ENCODE results near the gene DPP10. TPM values are rescaled to one million over a fixed set of nuclear protein-coding genes. Genes with fewer than 3 reads are reported as not detected.

The DPP10 gene
- total RNA-seq, 1 experiment from 2014 or later, result not detected

DNA sequence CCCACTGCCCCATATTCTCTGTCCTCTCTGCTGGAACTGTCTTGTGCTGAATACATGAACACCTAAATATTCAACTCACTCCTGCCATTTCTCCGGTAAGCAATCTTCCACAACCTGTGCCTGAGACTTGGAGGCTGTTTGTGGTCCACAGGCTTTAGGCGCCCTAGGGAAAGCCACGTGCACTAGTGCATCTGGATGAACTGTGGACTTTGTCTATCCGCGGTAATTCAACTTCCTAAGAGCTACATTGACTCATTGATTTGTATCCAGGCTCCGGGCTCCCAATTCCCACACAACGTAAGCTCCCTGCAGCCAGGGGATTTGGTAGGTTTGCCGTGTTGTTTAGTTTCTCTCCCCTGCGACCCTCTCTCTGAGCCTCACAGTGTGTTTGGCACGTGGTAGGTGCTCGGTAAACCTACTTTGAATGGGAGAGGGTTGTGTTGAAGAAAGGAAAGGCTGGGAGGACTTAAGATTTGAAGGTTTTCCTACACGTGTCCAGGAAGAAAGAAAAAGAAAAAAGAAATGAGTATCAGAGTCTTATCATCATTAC is 718.2 kb downstream of the DPP10 start:
- H3K27me3 Mint-ChIP-seq (ENCODE audit: unreplicated experiment), result peaks cover 29% of the 10 kb centered on the region
- H3K36me3 Mint-ChIP-seq (ENCODE audit: insufficient read depth, unreplicated experiment), result no peaks in the 10 kb centered on the region
- H3K27ac Mint-ChIP-seq (ENCODE audit: unreplicated experiment), result no peak overlapping the region
- BruUV-seq (replicated peaks), result no TSS peak
- CTCF ChIA-PET, result no interaction called here
- H3K4me3 Mint-ChIP-seq (ENCODE audit: low read depth, unreplicated experiment), result no peak overlapping the region
- H3K4me1 Mint-ChIP-seq (ENCODE audit: low read depth, unreplicated experiment), result no peaks in the 10 kb centered on the region
- intact Hi-C loops (cut with micrococcal nuclease; ENCODE audit: unreplicated experiment), result no loop called here
- no peak for DNase-seq
- TF ChIP-seq, protein P1, sequence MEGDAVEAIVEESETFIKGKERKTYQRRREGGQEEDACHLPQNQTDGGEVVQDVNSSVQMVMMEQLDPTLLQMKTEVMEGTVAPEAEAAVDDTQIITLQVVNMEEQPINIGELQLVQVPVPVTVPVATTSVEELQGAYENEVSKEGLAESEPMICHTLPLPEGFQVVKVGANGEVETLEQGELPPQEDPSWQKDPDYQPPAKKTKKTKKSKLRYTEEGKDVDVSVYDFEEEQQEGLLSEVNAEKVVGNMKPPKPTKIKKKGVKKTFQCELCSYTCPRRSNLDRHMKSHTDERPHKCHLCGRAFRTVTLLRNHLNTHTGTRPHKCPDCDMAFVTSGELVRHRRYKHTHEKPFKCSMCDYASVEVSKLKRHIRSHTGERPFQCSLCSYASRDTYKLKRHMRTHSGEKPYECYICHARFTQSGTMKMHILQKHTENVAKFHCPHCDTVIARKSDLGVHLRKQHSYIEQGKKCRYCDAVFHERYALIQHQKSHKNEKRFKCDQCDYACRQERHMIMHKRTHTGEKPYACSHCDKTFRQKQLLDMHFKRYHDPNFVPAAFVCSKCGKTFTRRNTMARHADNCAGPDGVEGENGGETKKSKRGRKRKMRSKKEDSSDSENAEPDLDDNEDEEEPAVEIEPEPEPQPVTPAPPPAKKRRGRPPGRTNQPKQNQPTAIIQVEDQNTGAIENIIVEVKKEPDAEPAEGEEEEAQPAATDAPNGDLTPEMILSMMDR (IDR thresholded peaks at IDR 0.05; ENCODE audit: unreplicated experiment), result no peak
- no peaks in the 10 kb centered on the region for H3K9me3 Mint-ChIP-seq (ENCODE audit: low read depth, unreplicated experiment)

DNA sequence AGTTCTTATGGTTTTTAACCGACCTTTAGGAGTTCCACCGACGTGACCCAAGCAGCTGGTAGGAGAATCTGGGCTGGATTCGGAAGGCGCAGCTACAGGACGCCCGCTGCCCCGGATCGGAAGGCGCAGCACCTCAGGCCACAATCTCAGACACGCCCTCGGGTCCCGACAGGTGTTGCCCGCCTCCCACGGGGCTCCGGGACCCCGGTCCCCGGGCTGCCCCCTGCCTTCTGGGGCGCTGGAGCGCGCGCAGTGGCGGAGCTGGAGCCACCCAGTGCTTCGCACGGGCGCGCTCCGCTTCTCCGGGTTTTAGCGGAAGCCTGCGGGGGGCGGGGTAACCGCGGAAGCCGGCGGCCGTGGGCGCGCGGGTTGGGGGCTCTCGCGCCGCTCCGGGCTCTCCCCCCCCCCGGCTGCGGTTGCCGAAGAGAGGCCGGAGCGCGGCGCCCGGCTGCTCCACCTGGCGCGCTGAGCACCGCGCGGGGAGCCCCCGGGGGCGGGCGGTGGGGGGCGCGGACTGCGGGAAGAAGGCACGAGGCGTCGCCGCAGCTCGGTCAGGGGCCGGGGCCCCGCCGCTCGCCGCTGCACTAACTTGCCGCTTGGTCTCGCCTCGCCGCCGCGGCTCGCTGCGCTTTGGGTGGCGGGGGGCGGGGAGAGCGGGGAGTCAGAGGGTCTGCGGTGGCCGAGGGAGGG is 718.8 kb downstream of the DPP10 start:
- Mint-ChIP-seq H3K27ac (ENCODE audit: unreplicated experiment) (no peak overlapping the region), H3K4me1 (ENCODE audit: low read depth, unreplicated experiment) (no peaks in the 10 kb centered on the region), H3K4me3 (ENCODE audit: low read depth, unreplicated experiment) (no peak overlapping the region), H3K36me3 (ENCODE audit: insufficient read depth, unreplicated experiment) (no peaks in the 10 kb centered on the region), H3K9me3 (ENCODE audit: low read depth, unreplicated experiment) (no peaks in the 10 kb centered on the region), H3K27me3 (ENCODE audit: unreplicated experiment) (peaks cover 29% of the 10 kb centered on the region)
- no peak for DNase-seq
- no TSS peak for BruUV-seq (replicated peaks)
- TF ChIP-seq, protein P1 (IDR thresholded peaks at IDR 0.05; ENCODE audit: unreplicated experiment), result no peak
- intact Hi-C loops (cut with micrococcal nuclease; ENCODE audit: unreplicated experiment), result no loop called here
- CTCF ChIA-PET, result no interaction called here

DNA sequence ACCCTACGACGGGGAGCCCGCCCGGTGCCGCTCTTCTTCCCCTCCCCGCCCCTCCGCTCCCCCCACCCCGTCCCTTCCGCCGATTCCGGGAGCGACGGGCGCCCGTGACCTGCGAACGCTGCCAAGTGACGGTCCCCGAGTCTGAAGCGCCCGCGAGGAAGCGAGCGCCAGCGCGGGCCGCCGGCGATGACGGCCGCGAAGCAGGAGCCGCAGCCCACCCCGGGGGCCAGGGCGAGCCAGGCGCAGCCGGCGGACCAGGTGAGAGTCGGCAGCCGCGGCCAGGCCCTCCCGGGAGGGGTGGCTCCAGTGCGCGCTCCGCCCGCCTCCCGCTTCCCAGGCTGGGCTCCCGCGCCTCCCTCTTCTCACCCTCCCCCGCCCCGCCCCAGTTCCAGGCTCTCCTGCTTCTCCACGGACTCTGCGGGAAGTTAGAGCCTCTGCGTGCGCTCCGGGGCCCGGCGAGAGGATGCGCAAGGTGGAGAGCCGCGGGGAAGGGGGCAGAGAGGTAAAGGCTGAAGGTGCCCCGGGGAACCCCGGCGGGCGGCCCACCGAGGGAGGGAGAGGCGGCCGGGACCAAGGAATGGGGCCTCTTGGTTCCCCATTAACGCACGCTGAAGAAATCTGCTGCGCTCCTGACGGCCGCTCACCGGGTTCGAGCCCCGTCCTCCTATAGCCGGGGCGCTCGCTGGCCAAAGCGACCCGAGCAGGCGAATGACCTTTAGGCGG is 719.5 kb downstream of the DPP10 start:
- no peak overlapping the region for H3K4me3 Mint-ChIP-seq (ENCODE audit: low read depth, unreplicated experiment)
- H3K9me3 Mint-ChIP-seq (ENCODE audit: low read depth, unreplicated experiment), result no peaks in the 10 kb centered on the region
- CTCF ChIA-PET, result interaction anchor here (0.8 kb wide), 1 partner anchor 854 kb away, joined by 5 read pairs; no protein-coding TSS in a partner anchor
- intact Hi-C loops (cut with micrococcal nuclease; ENCODE audit: unreplicated experiment), result no loop called here
- TF ChIP-seq, protein P1 (IDR thresholded peaks at IDR 0.05; ENCODE audit: unreplicated experiment), result no peak
- no peak overlapping the region for H3K27ac Mint-ChIP-seq (ENCODE audit: unreplicated experiment)
- no peaks in the 10 kb centered on the region for H3K4me1 Mint-ChIP-seq (ENCODE audit: low read depth, unreplicated experiment)
- no TSS peak for BruUV-seq (replicated peaks)
- H3K27me3 Mint-ChIP-seq (ENCODE audit: unreplicated experiment), result peaks cover 29% of the 10 kb centered on the region
- no peaks in the 10 kb centered on the region for H3K36me3 Mint-ChIP-seq (ENCODE audit: insufficient read depth, unreplicated experiment)
- DNase-seq, result no peak

DNA sequence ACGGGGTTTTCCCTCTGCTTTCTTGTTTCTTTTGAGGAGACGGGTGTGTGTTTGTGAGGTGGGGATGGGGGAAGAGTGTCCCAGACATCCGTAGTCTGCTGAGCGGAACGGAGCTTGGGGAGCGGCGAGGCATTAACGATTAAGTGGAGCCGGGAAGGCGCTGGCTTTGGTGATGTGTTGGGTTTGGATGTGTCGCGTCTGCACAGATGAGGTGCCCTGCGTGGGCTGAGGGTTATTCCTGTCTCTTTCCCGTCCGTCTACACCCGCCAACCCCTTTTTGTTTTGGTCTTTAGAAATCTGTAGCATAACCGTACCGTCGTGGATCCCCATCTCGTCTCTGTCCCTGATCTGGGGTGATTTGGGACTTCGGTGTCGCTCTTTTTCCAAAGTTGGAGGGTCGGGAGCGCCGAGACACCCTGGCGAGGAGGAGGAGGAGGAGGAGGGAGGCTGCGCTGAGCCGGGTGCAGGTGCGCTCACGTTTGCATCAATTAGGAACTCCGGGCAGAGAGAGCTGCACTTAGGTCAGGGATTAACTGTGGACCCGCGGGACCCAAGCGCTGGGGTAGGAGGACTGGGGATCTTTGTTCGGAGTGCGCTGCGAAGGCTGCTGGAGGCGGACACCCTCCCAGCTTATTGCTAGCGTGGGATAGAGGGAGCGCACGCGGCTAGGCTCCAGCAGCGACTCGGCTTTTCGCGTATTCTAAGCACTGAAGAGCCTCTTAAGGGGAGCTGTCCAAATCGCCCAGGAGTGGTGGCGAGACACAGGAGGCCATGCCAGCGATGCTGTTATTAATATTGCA is 720.3 kb downstream of the DPP10 start:
- Mint-ChIP-seq H3K4me3 (ENCODE audit: low read depth, unreplicated experiment) (no peak overlapping the region), H3K9me3 (ENCODE audit: low read depth, unreplicated experiment) (no peaks in the 10 kb centered on the region), H3K4me1 (ENCODE audit: low read depth, unreplicated experiment) (no peaks in the 10 kb centered on the region), H3K27me3 (ENCODE audit: unreplicated experiment) (peaks cover 29% of the 10 kb centered on the region), H3K36me3 (ENCODE audit: insufficient read depth, unreplicated experiment) (no peaks in the 10 kb centered on the region), H3K27ac (ENCODE audit: unreplicated experiment) (no peak overlapping the region)
- intact Hi-C loops (cut with micrococcal nuclease; ENCODE audit: unreplicated experiment), result no loop called here
- TF ChIP-seq, protein P1 (IDR thresholded peaks at IDR 0.05; ENCODE audit: unreplicated experiment), result no peak
- CTCF ChIA-PET, result interaction anchor here (0.8 kb wide), 1 partner anchor 853 kb away, joined by 5 read pairs; no protein-coding TSS in a partner anchor
- no peak for DNase-seq
- BruUV-seq (replicated peaks), result no TSS peak
